DMS 273 treated with DMSO at 0.1 percent for 48 hours (cell line): ENCODE measurements around the gene FSD1.
A peak's percentile ranks its signal among the peaks of the same experiment; 100 is the strongest.
"Not testable (repeated sequence)": the region's sequence is repeated elsewhere in the genome, so short reads cannot be mapped to it uniquely, and the experiment has no call there.

Experiments used
- DNase-seq: peaks from one replicate; lab custom pipeline; 2025; lab: John Stamatoyannopoulos, UW

Gene FSD1

GRCh38 chr19:4304538-4305256 is at the start of gene FSD1:
Gene FSD1, plus strand, starts transcription at chr19:4304598. Its CDS starts 149 bp downstream, at chr19:4304747.
- peak; percentile 58 for DNase-seq

- no peak for DNase-seq
Measured at GRCh38 chr19:4256563-4256962, 47.8 kb upstream of the FSD1 start.

- no peak for DNase-seq
Measured at GRCh38 chr19:4257025-4257424, 47.4 kb upstream of the FSD1 start.

- DNase-seq, result no peak
Measured at GRCh38 chr19:4258181-4258580, 46.2 kb upstream of the FSD1 start.

GRCh38 chr19:4260613-4261191 is 43.7 kb upstream of the FSD1 start:
- no peak for DNase-seq

GRCh38 chr19:4264812-4265211 is 39.6 kb upstream of the FSD1 start:
- DNase-seq, result no peak

- DNase-seq, result no peak
Measured at GRCh38 chr19:4266253-4267000, 38.0 kb upstream of the FSD1 start.

- peak; percentile 31 for DNase-seq
Measured at GRCh38 chr19:4267101-4267900, 37.1 kb upstream of the FSD1 start.

- DNase-seq, result no peak
Measured at GRCh38 chr19:4267901-4268815, 36.2 kb upstream of the FSD1 start.

- no peak for DNase-seq
Measured at GRCh38 chr19:4268816-4269430, 35.5 kb upstream of the FSD1 start.

- no peak for DNase-seq
Measured at GRCh38 chr19:4272894-4273293, 31.5 kb upstream of the FSD1 start.

- DNase-seq, result not testable (repeated sequence)
Measured at GRCh38 chr19:4274321-4274686, 30.1 kb upstream of the FSD1 start.

GRCh38 chr19:4277191-4277696 is 27.2 kb upstream of the FSD1 start:
- DNase-seq, result no peak

- DNase-seq, result no peak
Measured at GRCh38 chr19:4278010-4278409, 26.4 kb upstream of the FSD1 start.

GRCh38 chr19:4278419-4279266 is 25.8 kb upstream of the FSD1 start, which contains the start of gene SHD:
Gene SHD, plus strand, starts transcription at chr19:4279266. Its CDS starts 798 bp downstream, at chr19:4280064.
- peak; percentile 45 for DNase-seq

- DNase-seq, result no peak
Measured at GRCh38 chr19:4279267-4279529, 25.2 kb upstream of the FSD1 start.

GRCh38 chr19:4279530-4280422 is 24.6 kb upstream of the FSD1 start:
- no peak for DNase-seq

GRCh38 chr19:4284176-4284958 is 20.0 kb upstream of the FSD1 start:
- no peak for DNase-seq
